ENCODE results near the gene GNAT1. TPM values are rescaled to one million over a fixed set of nuclear protein-coding genes. Genes with fewer than 3 reads are reported as not detected.
"Not testable (repeated sequence)": the region's sequence is repeated elsewhere in the genome, so short reads cannot be mapped to it uniquely, and the experiment has no call there.

GNAT1 gene
- total RNA-seq, 1 experiment from 2014 or later = not detected

- no peaks in the 10 kb centered on the region for H3K36me3 Mint-ChIP-seq (ENCODE audit: insufficient read depth in 1 of 3, low read depth in 3 of 3)
- H3K79me1 ChIP-seq (ENCODE audit: insufficient read depth, low read depth, low read length, poor library complexity, severe bottlenecking) = no peaks in the 10 kb centered on the region
- H3K27ac ChIP-seq (ENCODE audit: insufficient read length, low read depth, low read length) = no peak overlapping the region
Observed at GRCh38 chr3:50210510-50211367, 19.3 kb downstream of the GNAT1 start.

GRCh38 chr3:50211368-50211717 lies 19.9 kb downstream of the GNAT1 start:
- not testable (repeated sequence) for DNase-seq; H3K14ac ChIP-seq (ENCODE audit: insufficient read depth, low read length); H3K4me2 ChIP-seq (ENCODE audit: insufficient read depth, insufficient read length, low read length); H3K27me3 ChIP-seq (ENCODE audit: insufficient read depth, low read length); H3K4ac ChIP-seq (ENCODE audit: low read depth, low read length); H3K9me3 Mint-ChIP-seq; H3K79me2 ChIP-seq (ENCODE audit: insufficient read depth, low read length); H2BK20ac ChIP-seq (ENCODE audit: low read depth, low read length, poor library complexity, severe bottlenecking); H2BK5ac ChIP-seq (ENCODE audit: insufficient read length, low read length); H3K79me1 ChIP-seq (ENCODE audit: insufficient read depth, low read depth, low read length, poor library complexity, severe bottlenecking); H2BK120ac ChIP-seq (ENCODE audit: low read depth, low read length, poor library complexity, severe bottlenecking); H3K23ac ChIP-seq (ENCODE audit: insufficient read length, low read depth, low read length); H4K20me1 ChIP-seq (ENCODE audit: control insufficient read depth, insufficient read depth, insufficient read length); H3K27ac ChIP-seq (ENCODE audit: insufficient read length, low read depth, low read length); H3K56ac ChIP-seq (ENCODE audit: insufficient read length, low read depth, low read length); H3K9ac ChIP-seq (ENCODE audit: extremely low read depth, insufficient read length, low read length); H3K27ac Mint-ChIP-seq; H3K9me3 ChIP-seq (ENCODE audit: control insufficient read depth, low read depth, low read length); H2AFZ ChIP-seq (ENCODE audit: low read length); H4K8ac ChIP-seq (replicated peaks; ENCODE audit: insufficient read length, low read depth, low read length); H2BK15ac ChIP-seq (ENCODE audit: low read depth, low read length); H3K18ac ChIP-seq (ENCODE audit: insufficient read length, low read depth, low read length); H4K5ac ChIP-seq (ENCODE audit: insufficient read length, low read depth, low read length); H3K36me3 Mint-ChIP-seq (ENCODE audit: insufficient read depth in 1 of 3, low read depth in 3 of 3); H2AK5ac ChIP-seq (ENCODE audit: insufficient read length, low read length); H2BK12ac ChIP-seq (ENCODE audit: insufficient read length, low read depth, low read length); H3T11ph ChIP-seq (ENCODE audit: low read length); H3K23me2 ChIP-seq (ENCODE audit: insufficient read length, low read depth, low read length, poor library complexity, severe bottlenecking); H4K91ac ChIP-seq (ENCODE audit: insufficient read length, low read depth, low read length); H3K4me1 ChIP-seq (ENCODE audit: insufficient read depth, low read length)
- peaks cover 25 to 29% of the 10 kb centered on the region in 2 experiments for H3K4me1 Mint-ChIP-seq
- no CpG with 5 or more reads among the region's 5 CpGs for WGBS (ENCODE audit: extremely low coverage, insufficient read length, low lambda C conversion rate)
- peak overlapping the region in 1 of 2 experiments; percentile 53; a peak in 1 of 5 replicates for H3K4me3 Mint-ChIP-seq
- peaks cover 24% of the 10 kb centered on the region for H3K27me3 Mint-ChIP-seq (ENCODE audit: low read depth)

More at GRCh38 chr3:50210510-50211367, 19.3 kb downstream of the GNAT1 start:
- no peak overlapping the region for H4K8ac ChIP-seq (replicated peaks; ENCODE audit: insufficient read length, low read depth, low read length)
- H4K20me1 ChIP-seq (ENCODE audit: control insufficient read depth, insufficient read depth, insufficient read length) = peaks cover 3% of the 10 kb centered on the region
- H2BK120ac ChIP-seq (ENCODE audit: low read depth, low read length, poor library complexity, severe bottlenecking) = no peak overlapping the region
- no peak overlapping the region for H3K56ac ChIP-seq (ENCODE audit: insufficient read length, low read depth, low read length)
- H4K91ac ChIP-seq (ENCODE audit: insufficient read length, low read depth, low read length) = no peak overlapping the region
- H3K4ac ChIP-seq (ENCODE audit: low read depth, low read length) = no peak overlapping the region
- H3K9me3 ChIP-seq (ENCODE audit: control insufficient read depth, low read depth, low read length) = no peaks in the 10 kb centered on the region
- H3K79me2 ChIP-seq (ENCODE audit: insufficient read depth, low read length) = no peaks in the 10 kb centered on the region
- no peak overlapping the region for H2AFZ ChIP-seq (ENCODE audit: low read length)
- H3K9me3 Mint-ChIP-seq = no peaks in the 10 kb centered on the region; a peak in 1 of 5 replicates
- DNase-seq = peak; percentile 63
- no peak overlapping the region for H2BK12ac ChIP-seq (ENCODE audit: insufficient read length, low read depth, low read length)
- H3K18ac ChIP-seq (ENCODE audit: insufficient read length, low read depth, low read length) = no peak overlapping the region
- no peak overlapping the region for H2BK20ac ChIP-seq (ENCODE audit: low read depth, low read length, poor library complexity, severe bottlenecking)
- no peak overlapping the region for H3K23ac ChIP-seq (ENCODE audit: insufficient read length, low read depth, low read length)
- no peak overlapping the region for H4K5ac ChIP-seq (ENCODE audit: insufficient read length, low read depth, low read length)
- peaks cover 30% of the 10 kb centered on the region for H3K27me3 Mint-ChIP-seq (ENCODE audit: low read depth)
- H3K4me3 Mint-ChIP-seq = peak overlapping the region in 1 of 2 experiments; percentile 21; a peak in 3 of 5 replicates
- H2AK5ac ChIP-seq (ENCODE audit: insufficient read length, low read length) = no peak overlapping the region
- no peak overlapping the region for H3T11ph ChIP-seq (ENCODE audit: low read length)
- H3K4me2 ChIP-seq (ENCODE audit: insufficient read depth, insufficient read length, low read length) = no peak overlapping the region
- peaks cover 25 to 30% of the 10 kb centered on the region in 2 experiments for H3K4me1 Mint-ChIP-seq
- no peak overlapping the region for H2BK15ac ChIP-seq (ENCODE audit: low read depth, low read length)
- no CpG with 5 or more reads among the region's 13 CpGs for WGBS (ENCODE audit: extremely low coverage, insufficient read length, low lambda C conversion rate)
- peak overlapping the region in 2 of 3 experiments; percentile 44 to 61; a peak in 2 of 7 replicates for H3K27ac Mint-ChIP-seq
- H3K14ac ChIP-seq (ENCODE audit: insufficient read depth, low read length) = 0 out of 2 replicates have a peak overlapping the region, but pooled peaks have one; percentile 4
- no peaks in the 10 kb centered on the region for H3K4me1 ChIP-seq (ENCODE audit: insufficient read depth, low read length)
- peaks cover 7% of the 10 kb centered on the region; the same call in 1 of the 2 replicates for H3K27me3 ChIP-seq (ENCODE audit: insufficient read depth, low read length)
- no peak overlapping the region for H2BK5ac ChIP-seq (ENCODE audit: insufficient read length, low read length)
- H3K9ac ChIP-seq (ENCODE audit: extremely low read depth, insufficient read length, low read length) = no peak overlapping the region
- H3K23me2 ChIP-seq (ENCODE audit: insufficient read length, low read depth, low read length, poor library complexity, severe bottlenecking) = peaks cover 1% of the 10 kb centered on the region
- no peak for TF ChIP-seq CTCF (conservative IDR thresholded peaks at IDR 0.05)
